NB4 (cell line): Measurements from ENCODE around the gene IAPP.

Experiments used
- MYC ChIP-seq: IDR thresholded peaks from 2 replicates; pipeline ENCODE4 v1.6.1; 2011; ENCODE audit warnings: low read depth, low read length
- POLR2A ChIP-seq: IDR thresholded peaks from 2 replicates; pipeline ENCODE4 v1.6.1; 2011; ENCODE audit warnings: mild to moderate bottlenecking; ENCODE audit not compliant: insufficient read length; ENCODE audit errors: extremely low read depth
- TF ChIP-seq, protein P1 (sequence below): IDR thresholded peaks from one replicate; pipeline ENCODE4 v1.5.1; 2012; ENCODE audit warnings: low read depth, low read length

DNA sequence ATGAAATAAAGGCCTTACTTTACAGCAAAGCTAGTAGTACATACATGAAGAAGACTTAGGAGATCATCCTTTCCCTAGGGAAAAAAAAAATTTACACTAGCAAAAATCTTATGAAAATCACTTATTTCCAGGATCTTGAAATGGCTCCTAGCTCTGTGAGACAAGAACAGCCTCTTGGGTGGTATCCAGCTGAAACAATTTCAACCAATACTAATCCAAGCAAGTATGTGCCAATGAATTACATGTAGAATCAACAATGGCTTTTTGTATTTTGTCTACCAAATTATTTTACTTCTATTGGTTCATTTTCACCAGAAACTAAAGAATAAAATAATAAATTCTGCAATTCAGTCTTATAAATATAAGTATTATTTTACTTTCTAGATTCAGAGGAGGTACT lies 35.2 kb upstream of the IAPP start:
- TF ChIP-seq POLR2A (no peak), MYC (no peak)
- TF ChIP-seq, protein P1, sequence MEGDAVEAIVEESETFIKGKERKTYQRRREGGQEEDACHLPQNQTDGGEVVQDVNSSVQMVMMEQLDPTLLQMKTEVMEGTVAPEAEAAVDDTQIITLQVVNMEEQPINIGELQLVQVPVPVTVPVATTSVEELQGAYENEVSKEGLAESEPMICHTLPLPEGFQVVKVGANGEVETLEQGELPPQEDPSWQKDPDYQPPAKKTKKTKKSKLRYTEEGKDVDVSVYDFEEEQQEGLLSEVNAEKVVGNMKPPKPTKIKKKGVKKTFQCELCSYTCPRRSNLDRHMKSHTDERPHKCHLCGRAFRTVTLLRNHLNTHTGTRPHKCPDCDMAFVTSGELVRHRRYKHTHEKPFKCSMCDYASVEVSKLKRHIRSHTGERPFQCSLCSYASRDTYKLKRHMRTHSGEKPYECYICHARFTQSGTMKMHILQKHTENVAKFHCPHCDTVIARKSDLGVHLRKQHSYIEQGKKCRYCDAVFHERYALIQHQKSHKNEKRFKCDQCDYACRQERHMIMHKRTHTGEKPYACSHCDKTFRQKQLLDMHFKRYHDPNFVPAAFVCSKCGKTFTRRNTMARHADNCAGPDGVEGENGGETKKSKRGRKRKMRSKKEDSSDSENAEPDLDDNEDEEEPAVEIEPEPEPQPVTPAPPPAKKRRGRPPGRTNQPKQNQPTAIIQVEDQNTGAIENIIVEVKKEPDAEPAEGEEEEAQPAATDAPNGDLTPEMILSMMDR = no peak
